Sciatic nerve (tissue), 1 donor: Measurements from ENCODE around the gene MZT2B. TPM values are rescaled to one million over a fixed set of nuclear protein-coding genes. Genes with fewer than 3 reads are reported as not detected.

Experiments used
- total RNA-seq: library from RNA; stranded (reverse); fragmentation: NEBNext Ultra II Directional; extraction: Animal tissue kit (Norgen Biotek cat#: 25700); gene quantifications from one replicate; pipeline ENCODE4 v1.2.1, GENCODE V29; 2021
- donor health status: DM: no; HTN: no; CAD: no.

Gene MZT2B
- total RNA-seq, 1 donor from 2014 or later = 168 TPM

Other genes with a start within 250 kb of the MZT2B start
- gene RAB6C, start 202.6 kb upstream of the MZT2B start, total RNA-seq = 0.13 TPM
- gene POTEF, start 53.0 kb upstream of the MZT2B start, total RNA-seq = 2.0 TPM
- 7.5 TPM for gene CCDC74B, start 37.1 kb upstream of the MZT2B start, total RNA-seq
- gene SMPD4, start 660 bp upstream of the MZT2B start, total RNA-seq = 40.4 TPM
- gene TUBA3E, start 16.2 kb downstream of the MZT2B start, total RNA-seq = not detected
- gene IMP4, start 160.6 kb downstream of the MZT2B start, total RNA-seq = 43.0 TPM
- 44.7 TPM for gene PTPN18, start 173.8 kb downstream of the MZT2B start, total RNA-seq